Measurements from ENCODE around the gene IRF4. TPM values are rescaled to one million over a fixed set of nuclear protein-coding genes. Genes with fewer than 3 reads are reported as not detected.

IRF4 gene
- polyA plus RNA-seq, 1 experiment: not detected

GRCh38 chr6:389143-389542 lies 2.4 kb upstream of the IRF4 start:
- no peak for DNase-seq (ENCODE audit: low read depth)
- no peaks in the 10 kb centered on the region for H3K36me3 ChIP-seq (ENCODE audit: control insufficient read depth, insufficient read depth, low read length)
- no peak for TF ChIP-seq CTCF (IDR thresholded peaks at IDR 0.05; ENCODE audit: insufficient read depth, low read depth, low read length)
- peaks cover 35% of the 10 kb centered on the region for H3K27me3 ChIP-seq (ENCODE audit: control insufficient read depth, insufficient read depth, low read length)
- H3K4me3 ChIP-seq (ENCODE audit: low read depth, low read length): no peak overlapping the region
- POLR2A ChIA-PET: no interaction called here
- CTCF ChIA-PET: no interaction called here

- Histone ChIP-seq H3K4me3 (ENCODE audit: low read depth, low read length) (no peak overlapping the region), H3K36me3 (ENCODE audit: control insufficient read depth, insufficient read depth, low read length) (no peaks in the 10 kb centered on the region), H3K27me3 (ENCODE audit: control insufficient read depth, insufficient read depth, low read length) (peaks cover 38% of the 10 kb centered on the region)
- DNase-seq (ENCODE audit: low read depth): no peak
- TF ChIP-seq CTCF (IDR thresholded peaks at IDR 0.05; ENCODE audit: insufficient read depth, low read depth, low read length): no peak
- POLR2A ChIA-PET: no interaction called here
- CTCF ChIA-PET: no interaction called here
These were observed 1.9 kb upstream of the IRF4 start for GRCh38 chr6:389622-390021.

- ChIA-PET POLR2A (no interaction called here), CTCF (no interaction called here)
- Histone ChIP-seq H3K4me3 (ENCODE audit: low read depth, low read length) (no peak overlapping the region), H3K27me3 (ENCODE audit: control insufficient read depth, insufficient read depth, low read length) (peaks cover 45% of the 10 kb centered on the region), H3K36me3 (ENCODE audit: control insufficient read depth, insufficient read depth, low read length) (no peaks in the 10 kb centered on the region)
- peak; percentile 2 for DNase-seq (ENCODE audit: low read depth)
- no peak for TF ChIP-seq CTCF (IDR thresholded peaks at IDR 0.05; ENCODE audit: insufficient read depth, low read depth, low read length)
These were observed 516 bp upstream of the IRF4 start for GRCh38 chr6:390914-391558.

- TF ChIP-seq CTCF (IDR thresholded peaks at IDR 0.05; ENCODE audit: insufficient read depth, low read depth, low read length): no peak
- no peaks in the 10 kb centered on the region for H3K36me3 ChIP-seq (ENCODE audit: control insufficient read depth, insufficient read depth, low read length)
- ChIA-PET CTCF (no interaction called here), POLR2A (no interaction called here)
- no peak overlapping the region for H3K4me3 ChIP-seq (ENCODE audit: low read depth, low read length)
- DNase-seq (ENCODE audit: low read depth): no peak
- peaks cover 48% of the 10 kb centered on the region for H3K27me3 ChIP-seq (ENCODE audit: control insufficient read depth, insufficient read depth, low read length)
These were observed 1.2 kb downstream of the IRF4 start for GRCh38 chr6:392441-393390.

GRCh38 chr6:393391-394221 lies 2.1 kb downstream of the IRF4 start:
- ChIA-PET CTCF (no interaction called here), POLR2A (no interaction called here)
- Histone ChIP-seq H3K27me3 (ENCODE audit: control insufficient read depth, insufficient read depth, low read length) (peaks cover 48% of the 10 kb centered on the region), H3K4me3 (ENCODE audit: low read depth, low read length) (no peak overlapping the region), H3K36me3 (ENCODE audit: control insufficient read depth, insufficient read depth, low read length) (no peaks in the 10 kb centered on the region)
- no peak for DNase-seq (ENCODE audit: low read depth)
- no peak for TF ChIP-seq CTCF (IDR thresholded peaks at IDR 0.05; ENCODE audit: insufficient read depth, low read depth, low read length)
